ENCODE data around the gene RNF208.
"Not testable (repeated sequence)": the region's sequence is repeated elsewhere in the genome, so short reads cannot be mapped to it uniquely, and the experiment has no call there.

Gene RNF208

GRCh38 chr9:137253717-137254623, 31.9 kb upstream of the RNF208 start:
- in situ Hi-C loops (cut with MboI; ENCODE audit: low sequenced_read_pairs): no loop called here

- in situ Hi-C loops (cut with MboI; ENCODE audit: low sequenced_read_pairs): no loop called here
These were observed 30.8 kb upstream of the RNF208 start for GRCh38 chr9:137252555-137253506.

GRCh38 chr9:137251490-137252268, 29.6 kb upstream of the RNF208 start:
- in situ Hi-C loops (cut with MboI; ENCODE audit: low sequenced_read_pairs): no loop called here

DNA sequence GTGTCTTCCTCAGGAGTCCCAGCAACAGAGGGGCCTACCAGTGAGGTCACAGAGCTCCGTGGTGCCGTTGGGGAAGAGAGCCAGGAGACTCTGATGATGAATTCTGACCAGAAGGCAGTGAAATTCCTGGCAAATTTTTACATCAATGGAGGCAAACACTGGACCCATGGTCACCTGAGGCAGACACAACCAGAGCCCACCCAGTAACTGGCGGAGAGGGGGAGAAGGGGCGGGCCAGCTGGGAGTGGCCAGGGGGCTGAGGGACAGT, 29.1 kb upstream of the RNF208 start, which contains the start of gene STPG3:
STPG3 (plus strand) TSS at position 93 of the 268 bp plus-strand sequence; CDS start at position 94, 1 bp downstream.
- in situ Hi-C loops (cut with MboI; ENCODE audit: low sequenced_read_pairs): no loop called here

GRCh38 chr9:137250329-137251193, 28.5 kb upstream of the RNF208 start:
- in situ Hi-C loops (cut with MboI; ENCODE audit: low sequenced_read_pairs): no loop called here

DNA sequence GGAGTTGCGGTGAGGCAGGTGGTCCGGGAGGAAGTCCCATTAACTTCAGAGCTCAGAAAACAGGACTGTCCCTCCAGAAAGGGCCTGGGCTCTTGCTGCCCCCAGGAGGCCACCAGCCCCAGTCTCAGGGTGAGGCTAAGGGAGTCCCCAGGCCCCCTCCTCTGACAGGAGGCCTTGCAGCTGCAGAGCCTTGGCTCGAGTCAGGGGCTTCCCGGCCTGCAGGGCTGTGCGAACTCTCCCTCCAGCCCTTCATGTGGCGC, 25.8 kb upstream of the RNF208 start:
- in situ Hi-C loops (cut with MboI; ENCODE audit: low sequenced_read_pairs): no loop called here

GRCh38 chr9:137247135-137247915, 25.3 kb upstream of the RNF208 start:
- in situ Hi-C loops (cut with MboI; ENCODE audit: low sequenced_read_pairs): no loop called here

GRCh38 chr9:137245450-137246421, 23.7 kb upstream of the RNF208 start:
- in situ Hi-C loops (cut with MboI; ENCODE audit: low sequenced_read_pairs): no loop called here

GRCh38 chr9:137244486-137245449, 22.7 kb upstream of the RNF208 start:
- in situ Hi-C loops (cut with MboI; ENCODE audit: low sequenced_read_pairs): no loop called here

DNA sequence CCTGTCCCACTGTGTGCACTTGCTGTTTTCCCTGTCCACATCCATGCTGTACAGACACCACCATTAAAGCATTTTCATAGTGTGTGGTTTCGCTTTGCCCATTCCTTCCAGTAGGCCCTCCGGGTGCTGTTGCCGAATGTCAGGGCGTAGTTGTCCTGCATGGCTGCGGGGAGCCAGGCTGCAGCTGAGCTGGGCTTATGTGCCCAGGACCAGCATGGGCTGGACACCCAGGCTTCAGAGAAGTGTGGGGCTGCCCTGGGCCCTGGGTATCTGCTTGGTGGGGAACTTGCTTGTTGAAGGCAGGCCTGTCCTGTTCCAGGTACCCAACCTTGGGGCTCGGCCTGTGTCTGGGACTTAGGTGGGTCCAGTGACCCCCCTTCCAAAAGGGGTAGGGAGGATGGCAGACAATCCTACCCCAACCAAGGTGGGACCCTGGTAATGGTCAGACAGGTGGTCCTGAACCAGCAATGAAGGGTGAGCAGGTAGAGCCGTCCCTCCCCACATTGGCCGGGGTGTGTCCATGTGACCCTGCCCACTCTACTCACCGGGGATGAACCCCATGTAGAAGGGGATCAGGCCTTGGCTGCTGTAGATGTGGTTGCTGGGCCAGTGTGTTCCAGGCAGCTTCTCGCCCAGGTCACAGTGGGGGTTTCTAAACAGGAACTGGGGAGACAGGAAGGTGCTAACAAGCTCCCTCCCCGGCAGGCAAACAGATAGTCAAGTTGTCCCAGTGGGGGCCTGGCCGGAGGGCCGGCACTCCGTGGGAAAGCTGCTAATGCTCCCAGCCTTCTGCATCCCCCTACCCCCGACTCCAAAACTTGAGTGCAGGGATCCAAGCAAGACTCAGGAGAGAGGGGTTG, 21.8 kb upstream of the RNF208 start:
- in situ Hi-C loops (cut with MboI; ENCODE audit: low sequenced_read_pairs): no loop called here

GRCh38 chr9:137243266-137243625, 21.2 kb upstream of the RNF208 start:
- in situ Hi-C loops (cut with MboI; ENCODE audit: low sequenced_read_pairs): not testable (repeated sequence)

GRCh38 chr9:137242269-137243203, 20.5 kb upstream of the RNF208 start:
- in situ Hi-C loops (cut with MboI; ENCODE audit: low sequenced_read_pairs): no loop called here

GRCh38 chr9:137241490-137242268, 19.6 kb upstream of the RNF208 start:
- in situ Hi-C loops (cut with MboI; ENCODE audit: low sequenced_read_pairs): no loop called here

- in situ Hi-C loops (cut with MboI; ENCODE audit: low sequenced_read_pairs): no loop called here
These were observed 18.9 kb upstream of the RNF208 start, which contains the start of gene TUBB4B for GRCh38 chr9:137240841-137241489. TSS of gene TUBB4B (plus strand) at chr9:137241287. CDS start at chr9:137241361, 74 bp downstream.
